NB4 (cell line): ENCODE measurements around the gene BATF3.

Experiments
- POLR2A ChIP-seq: IDR thresholded peaks from 2 replicates; pipeline ENCODE4 v1.6.1; 2011; ENCODE audit warnings: mild to moderate bottlenecking; ENCODE audit not compliant: insufficient read length; ENCODE audit errors: extremely low read depth
- TF ChIP-seq, protein P1 (sequence below): IDR thresholded peaks from one replicate; pipeline ENCODE4 v1.5.1; 2012; ENCODE audit warnings: low read depth, low read length

- TF ChIP-seq, protein P1, sequence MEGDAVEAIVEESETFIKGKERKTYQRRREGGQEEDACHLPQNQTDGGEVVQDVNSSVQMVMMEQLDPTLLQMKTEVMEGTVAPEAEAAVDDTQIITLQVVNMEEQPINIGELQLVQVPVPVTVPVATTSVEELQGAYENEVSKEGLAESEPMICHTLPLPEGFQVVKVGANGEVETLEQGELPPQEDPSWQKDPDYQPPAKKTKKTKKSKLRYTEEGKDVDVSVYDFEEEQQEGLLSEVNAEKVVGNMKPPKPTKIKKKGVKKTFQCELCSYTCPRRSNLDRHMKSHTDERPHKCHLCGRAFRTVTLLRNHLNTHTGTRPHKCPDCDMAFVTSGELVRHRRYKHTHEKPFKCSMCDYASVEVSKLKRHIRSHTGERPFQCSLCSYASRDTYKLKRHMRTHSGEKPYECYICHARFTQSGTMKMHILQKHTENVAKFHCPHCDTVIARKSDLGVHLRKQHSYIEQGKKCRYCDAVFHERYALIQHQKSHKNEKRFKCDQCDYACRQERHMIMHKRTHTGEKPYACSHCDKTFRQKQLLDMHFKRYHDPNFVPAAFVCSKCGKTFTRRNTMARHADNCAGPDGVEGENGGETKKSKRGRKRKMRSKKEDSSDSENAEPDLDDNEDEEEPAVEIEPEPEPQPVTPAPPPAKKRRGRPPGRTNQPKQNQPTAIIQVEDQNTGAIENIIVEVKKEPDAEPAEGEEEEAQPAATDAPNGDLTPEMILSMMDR = no peak
- TF ChIP-seq POLR2A = no peak
Observed at GRCh38 chr1:212746546-212746945, 46.9 kb upstream of the BATF3 start.
